Posterior vena cava (tissue), 2 donors: Measurements from ENCODE around the gene EDN2. TPM values are rescaled to one million over a fixed set of nuclear protein-coding genes. Genes with fewer than 3 reads are reported as not detected.

ENCODE experiments used
- DNase-seq: peaks from one replicate; pipeline ENCODE4 v3.0.0-alpha.2; 2020; ENCODE audit warnings: low spot score
- intact Hi-C, 2 donors: fragments of 100-400 bp; cut with DNase I; formaldehyde crosslinking; loops; one replicate each; pipeline versions ENCODE4 v1.14.1 to v1.14.2; 2022 to 2023
- total RNA-seq, 2 donors: library from RNA; stranded (reverse); fragmentation: NEBNext Ultra II Directional; extraction: Animal tissue kit (Norgen Biotek cat#: 25700); gene quantifications; one replicate each; pipeline ENCODE4 v1.2.1, GENCODE V29; 2021
- donor health status: DM: yes; HTN: yes; CAD: no.
- donor health status: DM: yes; HTN: yes; CAD: no.

Gene EDN2
- total RNA-seq, 2 donors from 2014 or later = not detected

DNA sequence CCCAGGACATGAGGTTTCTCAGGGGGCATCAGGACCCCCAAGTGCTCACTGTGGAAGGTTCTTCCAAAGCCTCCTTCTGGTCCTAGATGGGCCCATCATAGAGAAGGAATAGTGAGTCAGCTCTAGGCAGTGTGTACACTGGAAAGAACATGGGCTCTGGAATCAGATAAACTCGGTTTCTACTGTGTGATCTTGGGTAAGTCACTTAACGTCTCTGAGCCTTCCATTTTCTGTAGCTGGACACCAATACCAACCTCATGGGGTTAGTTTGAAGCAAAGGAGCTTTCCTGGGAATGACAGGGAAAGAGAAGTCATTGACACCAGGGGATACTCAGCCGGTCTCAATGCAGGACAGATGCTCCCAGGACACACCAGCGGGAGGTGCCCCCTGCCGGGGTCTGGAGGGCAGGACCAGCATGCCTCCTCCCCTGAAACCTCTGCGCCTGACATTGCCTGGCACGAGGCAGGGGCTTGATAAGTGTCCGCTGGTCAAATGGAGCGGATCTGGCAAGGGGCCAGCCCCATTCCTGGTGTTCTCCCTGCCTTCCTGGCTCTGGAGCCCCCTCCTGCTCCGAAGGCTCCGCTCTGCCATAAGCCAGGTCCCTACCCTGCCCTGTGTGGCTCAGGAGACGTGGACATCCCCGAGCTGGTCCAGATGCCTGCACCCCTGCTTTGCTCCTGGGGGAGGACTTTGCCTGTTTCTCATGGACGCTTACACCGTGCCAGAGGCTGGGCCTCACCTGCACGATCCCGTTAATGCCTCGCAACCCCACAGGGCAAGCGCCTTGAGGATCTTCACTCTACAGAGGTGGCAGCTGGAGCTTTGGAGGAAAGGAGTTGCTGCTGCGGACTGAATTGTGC lies 52.8 kb downstream of the EDN2 start:
- intact Hi-C loops = loop anchor here in 1 of 2 donors (5.0 kb wide), 1 partner anchor 164 kb away; no protein-coding TSS in a partner anchor
- no peak for DNase-seq

DNA sequence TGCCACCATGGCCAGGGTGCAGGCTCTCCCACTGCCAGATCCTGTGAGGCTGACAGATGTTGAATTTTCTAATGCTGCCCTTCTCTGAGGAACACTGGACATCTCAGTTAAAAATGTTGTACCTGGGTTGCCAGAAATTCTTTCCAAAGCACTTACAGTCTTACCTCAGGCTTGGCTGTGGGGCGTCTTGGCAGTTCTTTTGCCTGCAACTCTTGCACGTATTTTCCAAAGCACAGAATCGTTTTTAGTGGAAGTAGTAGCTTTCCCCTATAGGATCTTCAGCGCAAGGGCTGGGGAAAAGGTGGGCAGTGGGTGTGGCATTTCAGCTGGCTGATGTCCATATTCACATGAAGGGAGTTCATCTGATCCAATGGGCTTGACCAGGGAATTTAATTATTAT lies 53.9 kb downstream of the EDN2 start:
- DNase-seq = no peak
- intact Hi-C loops = loop anchor here in 1 of 2 donors (5.0 kb wide), 1 partner anchor 163 kb away; no protein-coding TSS in a partner anchor

DNA sequence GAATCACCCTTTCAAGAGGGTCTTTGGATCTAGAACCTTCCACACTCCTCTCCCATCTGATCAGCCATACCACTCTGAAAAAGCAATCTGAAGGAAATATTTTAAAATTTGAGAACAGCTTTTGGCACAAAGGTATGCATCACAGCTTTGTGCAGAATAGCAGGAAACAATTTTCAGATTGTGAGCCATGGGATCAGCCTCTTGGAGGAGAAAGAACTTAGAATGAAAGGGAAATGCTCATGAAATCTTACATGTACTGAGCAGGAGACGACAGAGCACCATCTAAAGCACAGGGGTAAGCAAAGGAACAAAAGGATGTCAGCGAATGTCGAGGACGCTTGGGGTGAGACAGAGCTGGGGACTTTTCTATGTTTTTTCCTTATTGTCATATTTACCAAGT lies 54.4 kb downstream of the EDN2 start:
- DNase-seq = no peak
- intact Hi-C loops = loop anchor here in 1 of 2 donors (5.0 kb wide), 1 partner anchor 163 kb away; no protein-coding TSS in a partner anchor

DNA sequence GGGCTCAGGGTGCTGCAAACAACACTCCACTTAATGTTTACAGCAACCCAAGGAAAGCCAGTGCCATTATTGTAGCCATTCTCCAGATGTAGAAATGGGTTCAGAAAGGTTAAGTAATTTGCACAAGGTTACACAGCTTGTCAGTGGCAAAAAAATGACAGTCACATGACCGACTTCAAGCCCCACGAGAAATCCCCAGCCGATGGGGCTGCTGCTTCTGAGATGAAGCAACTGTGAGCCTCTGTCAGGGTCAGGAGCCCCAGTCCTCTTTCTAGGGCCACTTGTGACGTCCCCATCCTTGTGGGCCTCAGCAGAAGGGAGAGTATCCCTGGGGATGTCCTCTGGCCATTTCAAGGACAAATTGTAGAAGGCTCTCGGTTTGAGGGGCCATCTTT lies 54.8 kb downstream of the EDN2 start:
- no peak for DNase-seq
- intact Hi-C loops = loop anchor here in 1 of 2 donors (5.0 kb wide), 1 partner anchor 162 kb away; no protein-coding TSS in a partner anchor

Other genes starting within 250 kb of the EDN2 start
- gene SCMH1, start 242.4 kb downstream of the EDN2 start, total RNA-seq = 10 to 100 TPM; 37.6 to 41.3 TPM
- gene FOXO6, start 123.2 kb downstream of the EDN2 start, total RNA-seq = under 1 TPM; 0.62 to 0.83 TPM